Tibial nerve (tissue), 4 donors: Measurements from ENCODE around the gene HMCN2. TPM values are rescaled to one million over a fixed set of nuclear protein-coding genes. Genes with fewer than 3 reads are reported as not detected.

Experiments
- DNase-seq, 2 donors: peaks; one replicate each; pipeline ENCODE4 v3.0.0-alpha.2; 2019; ENCODE audit warnings: low spot score in 2 of 2
- H3K27ac ChIP-seq, 4 donors: fragments of 200-600 bp; sonication (generic) in 3 of 4; one replicate each; pipeline ENCODE4 v1.5.1; 2017 to 2019; ENCODE audit warnings: mild to moderate bottlenecking in 1 of 4
- H3K27me3 ChIP-seq, 2 donors: fragments of 200-600 bp; sonication (generic) in 1 of 2; one replicate each; pipeline versions ENCODE4 v1.5.1 to v1.6.0; 2017 to 2019
- H3K36me3 ChIP-seq, 3 donors: fragments of 200-600 bp; sonication (generic); one replicate each; pipeline ENCODE4 v1.5.1; 2018 to 2019
- H3K4me1 ChIP-seq, 4 donors: fragments of 200-600 bp; sonication (generic) in 3 of 4; one replicate each; pipeline ENCODE4 v1.5.1; 2017 to 2019
- H3K4me3 ChIP-seq, 4 donors: fragments of 200-600 bp; sonication (generic) in 3 of 4; one replicate each; pipeline ENCODE4 v1.5.1; 2017 to 2019; ENCODE audit warnings: mild to moderate bottlenecking in 1 of 4, moderate library complexity in 1 of 4
- H3K9me3 ChIP-seq, 4 donors: fragments of 200-600 bp; sonication (generic) in 3 of 4; one replicate each; pipeline ENCODE4 v1.5.1; 2017 to 2019
- EP300 ChIP-seq, 2 donors: sonication (generic); formaldehyde crosslinking; IDR thresholded peaks; one replicate each; pipeline ENCODE4 v1.6.1; 2017; ENCODE audit warnings: antibody characterized with exemption in 2 of 2, mild to moderate bottlenecking in 1 of 2
- POLR2A ChIP-seq, 2 donors: fragments of 450-650 bp; IDR thresholded peaks; one replicate each; pipeline ENCODE4 v1.6.1; 2017; ENCODE audit warnings: antibody characterized with exemption in 2 of 2, mild to moderate bottlenecking in 2 of 2, moderate library complexity in 2 of 2
- WGBS, 2 donors: methylation state at CpG; one replicate each; pipeline ENCODE4 v1.1.5; 2018; 5-methylcytosine and 5-hydroxymethylcytosine counted together
- total RNA-seq, 4 donors: library from RNA; depleted of rRNA; stranded (reverse); fragments of >200 nt; gene quantifications; one replicate each; pipeline ENCODE4 v1.1.0, GENCODE V29; 2016
- TF ChIP-seq, protein P1 (sequence below), 5 experiments: fragments of 200-600 bp in 3 of 5; fragments of 450-650 bp in 2 of 5; sonication (generic) in 3 of 5; IDR thresholded peaks; one replicate each; pipeline ENCODE4 v1.5.1; 2016 to 2019; ENCODE audit warnings: antibody characterized with exemption in 5 of 5, mild to moderate bottlenecking in 3 of 5, moderate library complexity in 2 of 5

The HMCN2 gene
- total RNA-seq, 4 donors from 2014 or later = 0.90 to 53.7 (median 20.3) TPM

DNA sequence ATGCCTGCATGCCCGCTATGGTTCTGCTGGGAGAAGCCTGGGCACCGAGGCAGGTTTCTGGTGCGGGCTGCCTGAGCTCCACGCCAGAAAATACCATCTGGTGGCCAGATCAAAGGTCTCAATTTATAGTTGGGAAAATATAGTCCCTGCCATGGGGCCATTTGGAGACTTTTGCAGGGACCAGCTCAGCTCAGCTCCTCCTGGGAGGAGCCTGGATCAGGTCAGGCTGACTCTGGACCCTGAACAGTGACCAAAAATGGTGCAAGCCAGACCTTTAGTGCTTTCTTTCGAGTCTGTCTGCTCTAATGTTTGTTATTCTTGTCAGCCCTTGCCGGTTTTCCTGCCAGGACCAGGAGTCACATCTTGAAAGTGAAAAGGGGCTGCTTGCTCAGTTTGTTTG, 31.8 kb downstream of the HMCN2 start:
- H3K4me1 ChIP-seq = peaks cover 0 to 21% (median 0%) of the 10 kb centered on the region in 4 donors
- no peak overlapping the region for H3K4me3 ChIP-seq
- H3K36me3 ChIP-seq = no peaks in the 10 kb centered on the region
- peaks cover 0 to 14% of the 10 kb centered on the region in 2 donors for H3K27me3 ChIP-seq
- peak in 1 of 2 donors; percentile 18 for TF ChIP-seq EP300 (IDR thresholded peaks at IDR 0.05)
- no peak for TF ChIP-seq POLR2A (IDR thresholded peaks at IDR 0.05)
- TF ChIP-seq, protein P1, sequence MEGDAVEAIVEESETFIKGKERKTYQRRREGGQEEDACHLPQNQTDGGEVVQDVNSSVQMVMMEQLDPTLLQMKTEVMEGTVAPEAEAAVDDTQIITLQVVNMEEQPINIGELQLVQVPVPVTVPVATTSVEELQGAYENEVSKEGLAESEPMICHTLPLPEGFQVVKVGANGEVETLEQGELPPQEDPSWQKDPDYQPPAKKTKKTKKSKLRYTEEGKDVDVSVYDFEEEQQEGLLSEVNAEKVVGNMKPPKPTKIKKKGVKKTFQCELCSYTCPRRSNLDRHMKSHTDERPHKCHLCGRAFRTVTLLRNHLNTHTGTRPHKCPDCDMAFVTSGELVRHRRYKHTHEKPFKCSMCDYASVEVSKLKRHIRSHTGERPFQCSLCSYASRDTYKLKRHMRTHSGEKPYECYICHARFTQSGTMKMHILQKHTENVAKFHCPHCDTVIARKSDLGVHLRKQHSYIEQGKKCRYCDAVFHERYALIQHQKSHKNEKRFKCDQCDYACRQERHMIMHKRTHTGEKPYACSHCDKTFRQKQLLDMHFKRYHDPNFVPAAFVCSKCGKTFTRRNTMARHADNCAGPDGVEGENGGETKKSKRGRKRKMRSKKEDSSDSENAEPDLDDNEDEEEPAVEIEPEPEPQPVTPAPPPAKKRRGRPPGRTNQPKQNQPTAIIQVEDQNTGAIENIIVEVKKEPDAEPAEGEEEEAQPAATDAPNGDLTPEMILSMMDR (IDR thresholded peaks at IDR 0.05) = no peak
- 56 to 59% methylated on average over 5 to 6 of the region's 6 CpGs for WGBS, 2 donors
- no peak overlapping the region for H3K27ac ChIP-seq
- H3K9me3 ChIP-seq = no peaks in the 10 kb centered on the region
- peak in 1 of 2 donors; percentile 52 for DNase-seq

DNA sequence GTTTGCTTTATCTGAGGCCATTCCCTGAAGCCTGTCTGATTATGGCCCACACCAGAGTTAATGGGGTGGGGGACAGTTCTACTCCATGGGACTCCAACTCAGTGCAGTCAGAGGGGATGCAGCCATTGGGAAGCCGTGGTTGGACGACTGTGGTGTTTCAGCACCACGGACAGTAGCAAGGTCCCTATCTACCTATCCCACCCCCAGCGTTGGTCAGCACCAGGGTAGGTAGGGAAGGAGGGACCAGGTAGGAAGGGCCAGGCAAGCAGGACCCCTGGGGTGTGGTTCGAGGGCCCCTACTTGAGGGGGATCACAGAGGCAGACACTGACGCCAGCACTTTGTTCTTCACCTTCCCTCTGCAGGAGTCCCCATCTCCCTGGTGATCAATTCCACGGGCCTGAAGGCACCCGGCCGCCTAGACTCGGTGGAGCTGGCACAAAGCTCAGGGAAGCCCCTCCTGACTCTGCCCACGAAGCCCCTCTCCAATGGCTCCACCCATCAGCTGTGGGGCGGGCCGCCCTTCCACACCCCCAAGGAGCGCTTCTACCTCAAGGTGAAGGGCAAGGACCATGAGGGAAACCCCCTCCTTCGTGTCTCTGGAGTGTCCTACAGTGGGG, 33.2 kb downstream of the HMCN2 start:
- Histone ChIP-seq H3K36me3 (no peaks in the 10 kb centered on the region), H3K9me3 (no peaks in the 10 kb centered on the region), H3K27me3 (peaks cover 0 to 9% of the 10 kb centered on the region in 2 donors), H3K4me1 (peaks cover 0 to 26% (median 0%) of the 10 kb centered on the region in 4 donors), H3K4me3 (no peak overlapping the region), H3K27ac (no peak overlapping the region)
- DNase-seq = no peak
- TF ChIP-seq, protein P1 (IDR thresholded peaks at IDR 0.05) = no peak
- TF ChIP-seq EP300 (IDR thresholded peaks at IDR 0.05) = no peak
- TF ChIP-seq POLR2A (IDR thresholded peaks at IDR 0.05) = no peak
- WGBS, 2 donors = 52 to 56% methylated on average over 13 to 14 of the region's 15 CpGs

DNA sequence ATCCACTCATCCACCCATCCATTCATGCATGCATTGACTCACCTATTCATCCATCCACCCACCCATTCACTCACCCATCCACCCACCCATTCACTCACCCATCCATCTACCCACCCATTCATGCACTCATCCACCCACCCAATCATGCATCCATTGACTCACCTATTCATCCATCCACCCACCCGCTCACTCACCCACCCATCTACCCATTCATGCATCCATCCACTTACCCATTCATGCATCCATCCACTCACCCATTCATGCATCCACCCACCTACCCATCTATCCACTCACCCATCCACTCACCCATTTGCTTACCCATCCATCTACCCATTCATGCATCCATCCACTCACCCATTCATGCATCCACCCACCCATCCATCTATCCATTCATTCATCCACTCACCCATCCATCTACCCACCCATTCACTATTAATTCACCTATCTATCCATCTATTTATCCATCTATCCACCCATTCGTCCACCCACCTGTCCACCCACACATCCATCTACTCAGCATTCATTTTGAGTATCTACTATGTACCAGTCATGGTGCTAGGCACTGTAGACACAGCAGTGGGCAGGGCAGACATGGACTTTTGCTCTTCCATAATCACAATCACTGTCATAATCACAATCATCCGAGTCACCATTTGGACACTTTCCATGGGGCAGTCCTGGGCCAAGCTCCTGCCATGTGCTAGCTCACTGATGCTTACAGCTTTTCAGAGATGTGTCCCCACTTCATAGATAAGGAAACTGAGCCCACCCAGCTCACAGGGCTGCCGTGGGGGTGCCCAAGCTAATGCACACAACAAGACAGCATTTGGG, 34.4 kb downstream of the HMCN2 start:
- no peak for DNase-seq
- no peak for TF ChIP-seq POLR2A (IDR thresholded peaks at IDR 0.05)
- TF ChIP-seq, protein P1 (IDR thresholded peaks at IDR 0.05) = no peak
- TF ChIP-seq EP300 (IDR thresholded peaks at IDR 0.05) = no peak

DNA sequence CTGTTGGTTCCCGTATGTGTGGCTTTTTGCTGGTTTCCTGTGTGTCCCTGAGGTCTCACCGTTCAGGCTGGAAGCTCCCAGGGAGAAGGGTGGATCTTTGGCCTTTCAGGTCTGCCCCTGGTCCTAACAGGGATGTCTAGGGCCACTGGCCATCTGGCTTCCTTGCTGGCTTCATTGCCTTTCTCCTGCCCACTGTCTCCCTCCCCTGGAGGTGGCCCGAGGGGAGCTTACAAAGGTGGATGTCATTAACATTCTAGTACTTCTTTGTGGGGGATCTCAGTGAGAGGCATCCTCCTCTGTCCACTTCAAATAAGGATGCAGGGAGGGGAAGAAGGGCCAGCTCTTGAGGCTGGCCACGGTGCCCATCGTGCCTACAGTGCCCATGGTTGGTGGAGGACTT, 35.2 kb downstream of the HMCN2 start:
- Histone ChIP-seq H3K4me1 (peaks cover 0 to 45% (median 0%) of the 10 kb centered on the region in 4 donors), H3K36me3 (no peaks in the 10 kb centered on the region), H3K27me3 (no peaks in the 10 kb centered on the region), H3K4me3 (no peak overlapping the region), H3K27ac (peak overlapping the region in 1 of 4 donors; percentile 64), H3K9me3 (no peaks in the 10 kb centered on the region)
- no peak for DNase-seq
- TF ChIP-seq POLR2A (IDR thresholded peaks at IDR 0.05) (no peak), EP300 (IDR thresholded peaks at IDR 0.05) (no peak)
- TF ChIP-seq, protein P1 (IDR thresholded peaks at IDR 0.05) = no peak
- WGBS, 2 donors = 61 to 73% methylated on average over 5 of the region's 5 CpGs

More for the DNA sequence above, 34.4 kb downstream of the HMCN2 start:
- Histone ChIP-seq H3K9me3 (no peaks in the 10 kb centered on the region), H3K36me3 (no peaks in the 10 kb centered on the region), H3K27me3 (no peaks in the 10 kb centered on the region), H3K4me3 (no peak overlapping the region), H3K27ac (no peak overlapping the region), H3K4me1 (peaks cover 0 to 38% (median 0%) of the 10 kb centered on the region in 4 donors)
- WGBS, 2 donors = 77 to 80% methylated on average over 3 to 4 of the region's 4 CpGs
